HT1080 (cell line): ENCODE measurements around the gene SULT2B1. TPM values are rescaled to one million over a fixed set of nuclear protein-coding genes. Genes with fewer than 3 reads are reported as not detected.
"Not testable (repeated sequence)": the region's sequence is repeated elsewhere in the genome, so short reads cannot be mapped to it uniquely, and the experiment has no call there.

Experiments
- DNase-seq: peaks from one replicate; pipeline ENCODE4 v3.0.0-alpha.2; 2015; ENCODE audit warnings: low read depth
- total RNA-seq: library from RNA; depleted of rRNA; stranded (reverse); fragments of >200 nt; shearing (Covaris generic); gene quantifications from 2 replicates; pipeline ENCODE4 v1.2.3, GENCODE V29; 2014

SULT2B1 gene
- total RNA-seq, 1 experiment from 2014 or later, result not detected

- no peak for DNase-seq
Observed at GRCh38 chr19:48556825-48557224, 4.9 kb downstream of the SULT2B1 start.

GRCh38 chr19:48558018-48558684 lies 6.2 kb downstream of the SULT2B1 start:
- DNase-seq, result peak; percentile 73

GRCh38 chr19:48560095-48560530 lies 8.1 kb downstream of the SULT2B1 start:
- no peak for DNase-seq

- no peak for DNase-seq
Observed at GRCh38 chr19:48561412-48561811, 9.4 kb downstream of the SULT2B1 start.

DNA sequence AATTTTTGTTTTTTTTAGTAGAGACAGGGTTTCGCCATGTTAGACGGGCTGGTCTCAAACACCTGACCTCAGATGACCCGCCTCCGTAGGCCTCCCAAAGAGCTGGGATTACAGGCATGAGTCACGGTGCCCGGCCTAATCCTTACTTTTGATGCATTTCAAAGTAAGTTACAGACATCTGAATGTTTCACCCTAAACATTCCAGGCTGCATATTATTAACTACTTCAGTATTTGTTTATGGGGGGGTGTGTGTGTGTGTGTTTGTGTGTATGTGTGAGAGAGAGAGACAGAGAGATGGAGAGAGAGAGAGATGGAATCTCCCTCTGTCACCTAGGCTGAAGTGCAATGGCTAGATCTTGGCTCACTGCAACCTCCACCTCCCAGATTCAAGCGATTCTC lies 13.1 kb downstream of the SULT2B1 start:
- peak; percentile 53 for DNase-seq

DNA sequence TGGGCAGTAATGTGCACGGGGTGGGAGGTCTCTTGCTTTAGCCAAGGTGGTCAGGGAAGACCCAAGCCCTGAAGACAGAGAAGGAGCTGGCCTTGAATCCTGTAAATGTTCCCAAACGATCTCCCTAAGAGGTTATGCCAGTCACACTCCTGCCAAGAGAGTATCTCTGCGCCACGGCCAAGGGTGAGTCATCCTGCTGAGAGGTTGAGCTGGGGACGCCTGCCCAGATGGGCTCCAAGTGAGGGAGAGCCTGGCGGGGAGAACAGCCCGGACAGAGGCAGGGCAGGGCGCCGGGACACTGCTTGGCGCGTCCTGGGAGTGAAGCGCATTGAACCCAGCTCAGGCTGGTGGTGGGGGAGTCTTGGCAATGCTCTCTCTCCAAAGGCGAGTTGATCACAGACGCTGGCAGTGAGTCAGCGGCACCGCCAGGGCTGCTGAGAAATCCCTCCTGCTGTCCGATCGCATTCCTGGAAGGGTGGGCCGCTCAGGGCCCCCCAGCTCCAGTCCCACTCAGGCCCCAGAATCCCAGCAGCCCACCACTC lies 16.4 kb downstream of the SULT2B1 start:
- DNase-seq, result peak; percentile 95

DNA sequence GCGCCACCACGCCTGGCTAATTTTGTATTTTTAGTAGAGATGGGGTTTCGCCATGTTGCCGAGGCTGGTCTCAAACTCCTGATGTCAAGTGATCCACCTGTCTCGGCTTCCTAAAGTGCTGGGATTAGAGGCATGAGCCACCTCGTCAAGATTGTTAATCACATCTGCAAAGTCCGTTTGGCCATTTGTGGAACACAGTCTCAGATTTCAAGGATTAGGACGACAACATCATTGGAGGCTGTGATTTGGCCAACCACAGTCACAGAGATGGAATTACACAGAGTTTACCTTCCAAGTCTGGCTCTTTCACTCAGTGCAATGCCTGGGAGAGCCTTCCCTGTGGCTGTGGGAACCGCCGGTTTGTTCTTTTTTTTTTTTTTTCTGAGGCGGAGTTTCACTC lies 17.8 kb downstream of the SULT2B1 start:
- no peak for DNase-seq

DNA sequence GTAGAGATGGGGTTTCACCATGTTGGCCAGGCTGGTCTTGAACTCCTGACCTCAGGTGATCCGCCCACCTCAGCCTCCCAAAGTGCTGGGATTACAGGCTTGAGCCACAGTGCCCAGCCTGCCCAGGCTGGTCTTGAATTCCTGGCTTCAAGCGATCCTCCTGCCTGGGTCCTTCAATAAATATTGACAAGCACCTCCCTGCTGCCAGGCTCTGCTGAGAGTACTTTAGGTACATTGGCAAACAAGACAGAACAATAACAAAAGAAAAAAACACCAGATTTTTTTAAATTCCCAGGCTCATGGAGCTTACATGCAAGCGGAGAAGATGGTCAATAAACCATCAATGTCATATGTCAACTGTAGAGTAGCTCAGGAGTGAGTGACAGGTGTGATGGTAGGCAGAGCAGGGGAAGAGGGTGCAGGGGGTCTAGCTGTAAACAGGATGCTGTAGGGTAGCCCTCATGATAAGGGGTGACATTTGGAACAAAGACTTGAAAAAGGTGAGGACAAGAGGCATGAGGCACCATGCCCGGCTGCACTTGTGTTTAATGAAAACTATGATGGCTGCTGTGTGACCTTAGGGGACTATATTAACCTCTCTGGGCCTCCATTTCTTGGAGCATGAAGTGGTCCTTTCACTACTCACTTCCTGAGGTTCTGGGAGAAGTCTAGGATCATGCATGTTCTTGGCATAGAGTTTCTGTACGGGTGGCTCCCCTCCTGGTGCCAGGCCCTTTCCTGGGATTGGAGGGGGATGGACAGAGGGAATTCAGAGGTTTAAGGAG lies 19.6 kb downstream of the SULT2B1 start:
- DNase-seq, result no peak

GRCh38 chr19:48573163-48573505 lies 21.2 kb downstream of the SULT2B1 start:
- no peak for DNase-seq

DNA sequence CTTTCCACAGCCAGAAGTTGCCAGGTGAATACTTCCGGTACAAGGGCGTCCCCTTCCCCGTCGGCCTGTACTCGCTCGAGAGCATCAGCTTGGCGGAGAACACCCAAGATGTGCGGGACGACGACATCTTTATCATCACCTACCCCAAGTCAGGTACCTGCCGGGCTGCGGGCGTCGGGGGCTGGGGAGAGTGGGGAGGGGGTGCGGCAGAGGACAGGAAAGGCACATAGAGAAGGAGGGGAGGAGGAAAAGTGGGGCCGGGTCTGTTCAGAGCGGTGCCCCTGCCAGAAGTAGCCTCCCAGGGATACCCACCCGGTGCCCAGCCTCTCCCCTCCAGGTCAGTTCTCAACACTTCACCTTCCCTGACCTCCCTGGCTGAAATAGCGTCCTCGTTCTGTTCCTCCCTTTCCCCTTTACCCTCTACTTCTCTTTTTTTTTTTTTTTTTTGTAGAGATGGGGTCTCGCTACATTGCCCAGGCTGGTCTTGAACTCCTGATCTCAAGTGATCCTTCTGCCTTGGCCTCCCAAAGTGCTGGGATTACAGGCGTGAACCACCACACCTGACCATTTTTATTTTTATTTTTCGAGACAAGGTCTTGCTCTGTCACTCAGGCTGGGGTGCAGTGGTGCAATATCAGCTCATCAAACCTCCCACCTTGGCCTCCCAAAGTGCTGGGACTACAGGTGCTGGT lies 24.1 kb downstream of the SULT2B1 start:
- DNase-seq, result no peak

DNA sequence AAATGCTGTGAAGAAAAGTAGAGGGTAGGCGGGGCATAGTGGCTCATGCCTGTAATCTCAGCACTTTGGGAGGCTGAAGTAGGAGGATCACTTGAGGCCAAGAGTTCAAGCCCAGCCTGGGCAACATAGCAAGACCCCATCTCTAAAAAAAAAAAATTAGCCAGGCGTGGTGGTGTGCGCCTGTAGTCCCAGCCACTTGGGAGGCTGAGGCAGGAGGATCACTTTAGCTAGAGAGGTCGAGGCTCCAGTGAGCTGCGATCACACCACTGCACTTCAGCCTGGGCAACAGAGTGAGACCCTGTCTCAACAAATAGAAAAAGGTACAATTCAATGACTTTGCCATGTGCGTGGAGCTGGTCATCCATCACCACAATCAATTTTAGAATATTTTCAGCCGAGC lies 25.9 kb downstream of the SULT2B1 start:
- not testable (repeated sequence) for DNase-seq

GRCh38 chr19:48578891-48579290 lies 26.9 kb downstream of the SULT2B1 start:
- no peak for DNase-seq

DNA sequence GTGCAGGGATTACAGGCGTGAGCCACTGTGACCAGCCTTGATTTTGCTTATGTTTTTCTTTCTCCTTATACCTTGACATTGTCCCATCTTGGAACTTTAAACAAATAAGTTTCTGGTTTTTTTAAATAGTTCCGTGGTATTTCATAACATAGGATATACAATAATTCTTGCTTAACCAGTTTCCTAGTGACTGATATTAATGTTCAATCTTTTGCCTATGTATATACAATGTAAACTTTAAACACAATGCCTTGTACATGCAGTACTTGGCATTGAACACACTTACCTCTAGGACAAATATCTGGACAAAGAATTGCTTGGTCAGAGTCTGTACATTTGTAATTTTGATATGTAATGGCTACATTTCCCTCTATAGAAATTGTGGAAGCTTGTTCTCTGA lies 30.2 kb downstream of the SULT2B1 start:
- no peak for DNase-seq

GRCh38 chr19:48587387-48587786 lies 35.4 kb downstream of the SULT2B1 start:
- DNase-seq, result no peak

- DNase-seq, result peak; percentile 93
Observed at GRCh38 chr19:48588670-48589401, 36.9 kb downstream of the SULT2B1 start.

DNA sequence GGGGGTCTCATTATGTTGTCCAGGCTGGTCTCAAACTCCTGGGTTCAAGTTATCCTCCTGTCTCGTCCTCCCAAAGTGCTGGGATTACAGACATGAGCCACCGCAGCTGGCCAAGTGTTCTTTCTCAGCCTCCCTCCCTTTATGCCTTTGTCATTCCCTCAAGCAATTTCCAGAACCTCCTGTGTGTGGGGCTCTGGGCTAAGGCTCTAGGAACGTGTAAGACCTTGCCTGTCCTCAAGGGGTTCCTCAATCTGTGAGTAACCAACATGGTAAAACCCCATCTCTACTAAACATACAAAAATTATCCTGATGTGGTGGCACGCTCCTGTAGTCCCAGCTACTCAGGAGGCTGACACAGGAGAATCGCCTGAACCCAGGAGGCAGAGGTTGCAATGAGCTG lies 39.0 kb downstream of the SULT2B1 start:
- DNase-seq, result no peak

DNA sequence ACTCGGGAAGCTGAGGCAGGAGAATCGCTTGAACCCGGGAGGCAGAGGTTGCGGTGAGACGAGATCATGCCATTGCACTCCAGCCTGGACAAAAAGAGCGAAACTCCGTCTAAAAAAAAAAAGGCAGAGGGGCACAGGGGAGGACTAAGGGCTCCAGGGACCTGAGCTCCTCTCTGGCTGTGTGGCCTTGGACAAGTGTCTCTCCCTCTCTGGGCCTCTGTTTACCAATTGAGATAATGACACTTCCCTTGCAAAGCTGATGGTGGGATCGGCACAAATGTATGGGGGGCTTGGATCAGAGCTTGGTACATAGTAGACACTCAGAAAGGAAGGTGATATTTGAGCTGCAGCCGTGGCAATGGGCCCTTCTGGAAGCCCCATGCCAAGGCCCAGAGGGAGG lies 43.2 kb downstream of the SULT2B1 start:
- no peak for DNase-seq

DNA sequence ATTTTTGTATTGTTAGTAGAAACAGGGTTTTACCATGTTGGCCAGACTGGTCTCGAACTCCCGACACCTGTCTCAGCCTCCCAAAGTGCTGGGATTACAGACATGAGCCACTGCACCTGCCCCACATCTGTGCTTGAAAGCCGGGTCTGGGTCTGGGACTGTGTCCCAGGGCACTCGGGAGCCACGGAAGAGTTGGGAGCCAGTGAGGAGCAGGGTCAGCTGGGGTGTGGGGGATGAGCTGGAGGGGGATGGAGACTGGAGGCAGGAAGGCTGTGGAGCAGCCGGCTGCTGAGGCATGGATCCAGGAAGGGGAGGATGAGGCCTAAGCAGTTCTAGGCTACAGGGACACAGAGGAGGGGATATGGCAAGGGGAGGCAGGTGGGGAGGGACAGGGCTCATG lies 43.9 kb downstream of the SULT2B1 start:
- DNase-seq, result no peak

DNA sequence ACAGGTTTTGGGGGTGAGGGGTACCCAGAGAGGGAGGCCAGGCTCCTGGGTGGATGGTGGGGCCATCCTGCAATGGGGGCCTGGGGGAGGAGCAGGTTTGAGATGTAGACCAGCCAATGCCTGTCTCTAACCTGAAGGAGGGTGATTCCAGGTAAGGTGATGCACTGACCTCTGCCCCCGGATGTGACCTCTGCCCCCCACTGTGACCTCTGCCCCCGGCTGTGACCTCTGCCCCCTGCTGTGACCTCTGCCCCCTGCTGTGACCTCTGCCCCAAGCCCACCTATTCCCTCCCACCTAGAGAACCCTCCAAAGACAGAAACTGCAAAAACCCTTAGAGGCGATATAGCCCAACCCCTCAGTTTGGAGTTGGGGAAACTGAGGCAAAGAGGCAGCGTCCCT lies 44.3 kb downstream of the SULT2B1 start:
- DNase-seq, result no peak

DNA sequence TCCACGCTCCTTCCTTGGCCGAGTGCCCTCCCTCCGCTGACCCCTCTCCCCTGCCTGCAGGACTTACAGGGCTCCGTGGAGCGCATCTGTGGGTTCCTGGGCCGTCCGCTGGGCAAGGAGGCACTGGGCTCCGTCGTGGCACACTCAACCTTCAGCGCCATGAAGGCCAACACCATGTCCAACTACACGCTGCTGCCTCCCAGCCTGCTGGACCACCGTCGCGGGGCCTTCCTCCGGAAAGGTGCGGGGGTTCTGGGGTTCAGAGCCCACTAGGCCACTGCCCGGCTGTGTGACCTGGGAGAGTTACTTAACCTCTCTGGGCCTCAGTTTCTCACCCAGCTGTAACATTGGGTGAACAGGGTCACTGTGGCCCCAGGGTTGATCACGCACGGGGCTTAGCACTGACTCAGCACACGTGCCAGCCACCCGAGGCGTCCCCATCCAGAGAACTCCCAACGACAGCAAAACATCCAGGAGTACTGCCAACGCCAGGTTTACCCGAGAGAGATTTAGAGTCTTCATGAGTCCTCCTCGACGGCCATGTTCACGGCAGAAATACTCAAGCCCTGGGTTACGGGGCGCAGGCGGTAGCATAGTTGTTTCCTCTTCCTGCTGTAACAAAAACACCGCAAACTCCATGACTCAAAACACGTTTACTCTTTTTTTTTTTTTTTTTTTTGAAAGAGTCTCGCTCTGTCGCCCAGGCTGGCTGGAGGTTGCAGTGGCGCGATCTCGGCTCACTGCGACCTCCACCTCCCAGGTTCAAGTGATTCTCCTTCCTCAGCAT lies 44.9 kb downstream of the SULT2B1 start:
- no peak for DNase-seq
